ENCODE measurements around the gene SPINK6.

- TF ChIP-seq CTCF (IDR thresholded peaks at IDR 0.05): no peak
- TF ChIP-seq POLR2A (IDR thresholded peaks at IDR 0.05): no peak
Observed at GRCh38 chr5:148228392-148228984, 25.6 kb downstream of the SPINK6 start.
